KMS-11 (cell line): Measurements from ENCODE around the gene ITGB7.

Source experiments
- H2AFZ ChIP-seq: fragments of 200-600 bp; sonication (generic); 2 replicates; pipeline ENCODE4 v1.6.1; 2016; ENCODE audit warnings: antibody characterized with exemption, mixed run types, low read depth
- H3K27ac ChIP-seq: fragments of 200-600 bp; sonication (generic); 2 replicates; pipeline ENCODE4 v1.6.1; 2016; ENCODE audit warnings: mild to moderate bottlenecking, mixed run types
- H3K27me3 ChIP-seq: fragments of 200-600 bp; sonication (generic); 2 replicates; pipeline ENCODE4 v1.6.1; 2017; ENCODE audit warnings: mild to moderate bottlenecking, low read depth, mixed run types, moderate library complexity; ENCODE audit not compliant: insufficient read depth
- H3K36me3 ChIP-seq: fragments of 200-600 bp; sonication (generic); 2 replicates; pipeline ENCODE4 v1.6.1; 2017; ENCODE audit warnings: mild to moderate bottlenecking, mixed run types; ENCODE audit not compliant: insufficient read depth
- H3K4me1 ChIP-seq: fragments of 200-600 bp; sonication (generic); 2 replicates; pipeline ENCODE4 v1.6.1; 2016; ENCODE audit warnings: mild to moderate bottlenecking, low read depth, mixed run types; ENCODE audit not compliant: poor library complexity, severe bottlenecking
- H3K4me2 ChIP-seq: fragments of 200-600 bp; sonication (generic); 2 replicates; pipeline ENCODE4 v1.7.0; 2016; ENCODE audit warnings: mild to moderate bottlenecking, mixed run types
- H3K4me3 ChIP-seq: fragments of 200-600 bp; sonication (generic); IDR thresholded peaks from 2 replicates; pipeline ENCODE4 v1.6.1; 2017; ENCODE audit warnings: low read depth, low read length, mixed read lengths; ENCODE audit not compliant: insufficient read depth
- H3K79me2 ChIP-seq: fragments of 200-600 bp; sonication (generic); 2 replicates; pipeline ENCODE4 v1.6.1; 2016; ENCODE audit warnings: low read depth, mixed run types; ENCODE audit not compliant: insufficient read depth
- H3K9ac ChIP-seq: fragments of 200-600 bp; sonication (generic); 2 replicates; pipeline ENCODE4 v1.6.1; 2016; ENCODE audit warnings: mild to moderate bottlenecking, mixed run types
- H4K20me1 ChIP-seq: fragments of 200-600 bp; sonication (generic); 2 replicates; pipeline ENCODE4 v1.6.1; 2016; ENCODE audit warnings: mild to moderate bottlenecking, mixed run types; ENCODE audit not compliant: insufficient read depth
- CTCF ChIP-seq: fragments of 200-600 bp; sonication (generic); conservative IDR thresholded peaks from 2 replicates; pipeline ENCODE4 v1.6.1; 2017; ENCODE audit warnings: low read depth, mild to moderate bottlenecking, antibody characterized with exemption, low read length, moderate library complexity, mixed read lengths

The ITGB7 gene

GRCh38 chr12:53215497-53215896 is 8.4 kb upstream of the ITGB7 start:
- Histone ChIP-seq H4K20me1 (no peaks in the 10 kb centered on the region), H2AFZ (no peak overlapping the region), H3K27ac (no peak overlapping the region), H3K79me2 (peaks cover 29% of the 10 kb centered on the region; the same call in 1 of the 2 replicates), H3K4me1 (peaks cover 59% of the 10 kb centered on the region), H3K4me2 (no peak overlapping the region), H3K4me3 (no peak overlapping the region), H3K9ac (no peak overlapping the region), H3K27me3 (no peaks in the 10 kb centered on the region), H3K36me3 (no peaks in the 10 kb centered on the region)
- TF ChIP-seq CTCF: no peak

- H3K27me3 ChIP-seq: no peaks in the 10 kb centered on the region
- H2AFZ ChIP-seq: no peak overlapping the region
- no peaks in the 10 kb centered on the region for H3K36me3 ChIP-seq
- H4K20me1 ChIP-seq: no peaks in the 10 kb centered on the region
- peaks cover 65% of the 10 kb centered on the region for H3K4me1 ChIP-seq
- no peak overlapping the region for H3K4me3 ChIP-seq
- H3K9ac ChIP-seq: no peak overlapping the region
- peaks cover 29% of the 10 kb centered on the region; the same call in 1 of the 2 replicates for H3K79me2 ChIP-seq
- no peak for TF ChIP-seq CTCF
- no peak overlapping the region for H3K27ac ChIP-seq
- no peak overlapping the region for H3K4me2 ChIP-seq
Observed at GRCh38 chr12:53214687-53215455, 7.8 kb upstream of the ITGB7 start.

- Histone ChIP-seq H4K20me1 (no peaks in the 10 kb centered on the region), H2AFZ (no peak overlapping the region), H3K27me3 (no peaks in the 10 kb centered on the region), H3K36me3 (no peaks in the 10 kb centered on the region), H3K4me1 (peaks cover 65% of the 10 kb centered on the region), H3K4me3 (no peak overlapping the region), H3K4me2 (no peak overlapping the region), H3K9ac (no peak overlapping the region), H3K27ac (no peak overlapping the region), H3K79me2 (peaks cover 22% of the 10 kb centered on the region; the same call in 1 of the 2 replicates)
- no peak for TF ChIP-seq CTCF
Observed at GRCh38 chr12:53214221-53214620, 7.2 kb upstream of the ITGB7 start.

GRCh38 chr12:53213348-53213747 is 6.3 kb upstream of the ITGB7 start:
- no peak overlapping the region for H3K4me3 ChIP-seq
- peaks cover 68% of the 10 kb centered on the region for H3K4me1 ChIP-seq
- TF ChIP-seq CTCF: peak; percentile 100
- no peaks in the 10 kb centered on the region for H3K36me3 ChIP-seq
- no peak overlapping the region for H2AFZ ChIP-seq
- H3K9ac ChIP-seq: no peak overlapping the region
- no peaks in the 10 kb centered on the region for H3K27me3 ChIP-seq
- no peaks in the 10 kb centered on the region for H4K20me1 ChIP-seq
- H3K27ac ChIP-seq: no peak overlapping the region
- H3K4me2 ChIP-seq: peak overlapping the region; percentile 24; the same call in 1 of the 2 replicates
- H3K79me2 ChIP-seq: peaks cover 24% of the 10 kb centered on the region; the same call in 1 of the 2 replicates
